C4-2B (cell line): ENCODE results near the gene HELZ.
"Not testable (repeated sequence)": the region's sequence is repeated elsewhere in the genome, so short reads cannot be mapped to it uniquely, and the experiment has no call there.

Source experiments
- ZFX ChIP-seq: fragments of 450-650 bp; IDR thresholded peaks from 2 replicates; pipeline ENCODE4 v1.6.1; 2017
- TF ChIP-seq, protein P1 (sequence below): fragments of 450-650 bp; conservative IDR thresholded peaks from 2 replicates; pipeline ENCODE4 v1.5.1; 2017; ENCODE audit warnings: mild to moderate bottlenecking

GRCh38 chr17:67126543-67126942 lies 118.5 kb downstream of the HELZ start:
- TF ChIP-seq, protein P1, sequence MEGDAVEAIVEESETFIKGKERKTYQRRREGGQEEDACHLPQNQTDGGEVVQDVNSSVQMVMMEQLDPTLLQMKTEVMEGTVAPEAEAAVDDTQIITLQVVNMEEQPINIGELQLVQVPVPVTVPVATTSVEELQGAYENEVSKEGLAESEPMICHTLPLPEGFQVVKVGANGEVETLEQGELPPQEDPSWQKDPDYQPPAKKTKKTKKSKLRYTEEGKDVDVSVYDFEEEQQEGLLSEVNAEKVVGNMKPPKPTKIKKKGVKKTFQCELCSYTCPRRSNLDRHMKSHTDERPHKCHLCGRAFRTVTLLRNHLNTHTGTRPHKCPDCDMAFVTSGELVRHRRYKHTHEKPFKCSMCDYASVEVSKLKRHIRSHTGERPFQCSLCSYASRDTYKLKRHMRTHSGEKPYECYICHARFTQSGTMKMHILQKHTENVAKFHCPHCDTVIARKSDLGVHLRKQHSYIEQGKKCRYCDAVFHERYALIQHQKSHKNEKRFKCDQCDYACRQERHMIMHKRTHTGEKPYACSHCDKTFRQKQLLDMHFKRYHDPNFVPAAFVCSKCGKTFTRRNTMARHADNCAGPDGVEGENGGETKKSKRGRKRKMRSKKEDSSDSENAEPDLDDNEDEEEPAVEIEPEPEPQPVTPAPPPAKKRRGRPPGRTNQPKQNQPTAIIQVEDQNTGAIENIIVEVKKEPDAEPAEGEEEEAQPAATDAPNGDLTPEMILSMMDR, result not testable (repeated sequence)
- TF ChIP-seq ZFX, result not testable (repeated sequence)
